Epithelial cell of esophagus (primary cell): Measurements from ENCODE around the gene KIF1A.

Experiments
- DNase-seq: peaks from one replicate; pipeline ENCODE4 v3.0.0; 2010; ENCODE audit warnings: low read depth
- H3K4me3 ChIP-seq: 2 replicates; pipeline ENCODE4 v1.5.1; 2011; ENCODE audit warnings: mild to moderate bottlenecking, low read length, control low read depth
- CTCF ChIP-seq: IDR thresholded peaks from 2 replicates; pipeline ENCODE4 v1.5.1; 2011; ENCODE audit warnings: low read depth, mild to moderate bottlenecking, low read length, control low read depth, inconsistent platforms; ENCODE audit not compliant: insufficient read depth; ENCODE audit errors: missing control alignments

KIF1A gene

DNA sequence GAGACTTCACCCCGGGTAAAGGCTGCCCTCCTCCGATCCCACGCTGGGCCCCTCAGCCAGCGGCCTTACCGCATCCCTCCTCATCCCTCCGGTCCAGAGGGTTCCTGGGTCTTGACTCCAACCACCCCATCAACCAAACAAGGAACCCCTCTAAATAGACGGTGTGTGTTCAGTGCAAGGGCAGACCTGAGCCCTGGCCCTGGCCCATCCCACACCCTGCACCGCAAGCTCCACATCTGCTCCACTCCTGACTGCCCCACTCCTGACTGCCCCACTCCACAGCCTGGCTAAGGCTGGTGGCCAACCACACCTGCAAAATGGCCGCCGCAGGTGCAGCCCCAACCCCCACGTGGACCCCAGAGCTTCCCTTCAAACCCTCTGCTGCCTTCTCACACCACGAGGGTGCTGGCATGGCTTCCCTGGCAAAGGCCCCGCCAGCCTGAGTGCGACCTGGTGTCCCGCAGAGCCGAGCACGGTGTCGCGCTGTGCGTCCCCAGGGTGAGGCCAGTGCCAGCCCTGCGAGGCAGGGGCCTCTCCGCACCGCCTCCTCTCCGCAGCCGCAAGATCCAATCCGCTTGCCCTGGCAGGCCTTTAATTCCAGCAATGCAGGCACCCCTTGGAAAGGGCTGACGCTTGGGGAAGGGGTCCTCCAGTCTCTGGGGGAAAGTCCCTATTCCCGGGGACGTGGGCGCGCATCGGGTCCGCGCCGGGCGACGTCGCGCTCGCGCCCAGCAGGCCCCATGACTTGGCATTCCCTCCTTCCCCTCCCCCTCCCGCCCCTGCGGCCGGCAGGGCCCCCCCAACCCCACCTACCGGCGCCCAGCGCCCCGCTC is 1.5 kb downstream of the KIF1A start:
- no peak overlapping the region for H3K4me3 ChIP-seq
- no peak for TF ChIP-seq CTCF
- no peak for DNase-seq

- no peak overlapping the region for H3K4me3 ChIP-seq
- no peak for TF ChIP-seq CTCF
- DNase-seq = no peak
These were observed 2.3 kb downstream of the KIF1A start for GRCh38 chr2:240817496-240818292.

DNA sequence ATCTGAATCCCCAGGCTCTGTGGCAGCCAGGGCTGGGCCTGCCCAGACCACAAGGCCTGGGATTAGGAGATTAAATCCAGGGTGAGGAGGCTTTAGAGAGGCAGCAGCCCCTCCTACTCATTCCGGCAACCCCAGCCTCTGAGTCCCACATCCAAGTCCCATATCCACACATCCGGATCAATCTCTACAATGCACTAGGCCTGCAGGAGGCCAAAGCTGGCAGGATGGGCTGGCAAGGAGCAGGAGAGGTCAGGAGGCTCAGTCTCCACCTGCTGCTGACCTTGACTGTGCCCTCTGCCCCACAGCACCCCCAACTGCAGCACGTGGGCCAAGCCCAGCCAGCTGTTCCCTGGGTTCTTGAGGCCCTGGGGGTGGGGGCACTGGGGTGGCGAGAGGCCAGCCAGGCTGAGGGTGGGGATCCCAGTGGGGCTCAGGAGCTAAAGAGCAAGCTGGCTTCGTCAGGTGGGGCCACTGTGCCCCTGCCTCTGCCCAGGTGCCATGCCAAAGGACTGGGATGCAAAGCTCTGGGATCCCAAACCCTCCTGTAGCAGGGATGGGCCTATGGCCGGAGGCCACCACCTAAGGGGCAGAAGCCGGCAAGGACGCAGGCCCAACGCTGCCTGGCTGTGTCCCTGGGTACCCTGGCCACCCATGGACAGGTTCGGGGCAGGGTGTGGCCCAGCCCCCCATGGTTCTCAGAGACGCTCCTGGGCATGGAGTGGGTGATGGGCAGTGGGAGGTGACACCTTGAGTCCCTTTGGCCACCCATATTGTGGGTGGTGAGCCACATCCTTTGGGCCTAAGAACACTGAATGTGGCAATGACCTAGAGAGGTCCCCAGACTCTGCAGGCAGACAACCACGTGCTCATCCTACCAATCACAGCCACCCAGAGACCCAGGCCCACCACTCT is 3.2 kb downstream of the KIF1A start:
- H3K4me3 ChIP-seq = no peak overlapping the region
- no peak for TF ChIP-seq CTCF
- no peak for DNase-seq

DNA sequence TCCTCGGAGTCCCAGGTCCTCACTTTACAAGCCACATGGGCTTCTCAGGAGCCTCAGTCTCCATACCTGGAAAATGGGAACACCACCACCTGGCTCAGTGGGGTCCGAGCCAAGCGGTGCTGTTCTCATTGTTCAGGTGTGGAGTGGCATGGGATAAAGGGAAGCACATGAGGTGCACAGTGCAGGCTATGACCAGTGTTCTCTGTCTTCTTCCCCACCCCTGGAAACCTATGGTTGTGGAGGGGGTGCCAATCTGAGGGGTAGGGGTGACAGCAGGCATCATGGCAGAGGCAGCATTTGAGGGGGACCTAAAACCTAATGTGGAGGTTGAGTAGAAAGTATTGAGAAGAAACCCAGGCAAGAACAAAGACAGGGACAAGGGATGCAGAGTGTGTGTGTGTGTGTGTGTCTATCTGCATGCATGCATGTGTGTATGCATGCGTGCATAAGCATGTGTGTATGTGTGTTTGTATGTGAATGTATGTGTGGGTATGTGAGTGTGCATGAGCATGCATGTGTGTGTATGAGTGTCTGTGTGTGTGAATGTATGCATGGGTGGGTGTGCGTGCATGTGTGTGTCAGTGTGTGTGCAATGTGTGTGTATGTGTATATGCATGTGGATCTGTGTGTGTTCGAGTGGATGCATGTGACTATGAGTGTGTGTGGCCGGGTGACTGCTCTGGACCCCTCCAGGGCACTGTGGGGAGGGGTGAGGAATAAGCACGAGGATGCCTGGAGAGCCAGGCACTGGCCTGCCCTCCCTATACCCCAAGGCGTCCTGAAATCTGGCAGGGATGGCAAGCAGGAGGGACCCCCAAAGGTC is 4.0 kb downstream of the KIF1A start:
- no peak for TF ChIP-seq CTCF
- no peak for DNase-seq
- H3K4me3 ChIP-seq = no peak overlapping the region

GRCh38 chr2:240814946-240815760 is 4.9 kb downstream of the KIF1A start:
- DNase-seq = no peak
- no peak for TF ChIP-seq CTCF
- no peak overlapping the region for H3K4me3 ChIP-seq
